HG03575 (cell line): Measurements from ENCODE around the gene RAD1.

Source experiments
- ATAC-seq: cut with Tn5 transposase; IDR thresholded peaks from one replicate; pipeline ENCODE4 v1.9.1; 2021; ENCODE audit not compliant: unreplicated experiment, insufficient number of reproducible peaks, low FRiP score; ENCODE audit errors: extremely low read depth

The RAD1 gene

GRCh38 chr5:34919077-34919476 is 3.8 kb upstream of the RAD1 start:
- ATAC-seq = no peak

- ATAC-seq = no peak
Observed at GRCh38 chr5:34918025-34918424, 2.7 kb upstream of the RAD1 start.

GRCh38 chr5:34916518-34916917 is 1.2 kb upstream of the RAD1 start:
- ATAC-seq = no peak

GRCh38 chr5:34915856-34916192 is 520 bp upstream of the RAD1 start:
- no peak for ATAC-seq

- no peak for ATAC-seq
Observed at GRCh38 chr5:34914671-34915138, 599 bp downstream of the RAD1 start.

GRCh38 chr5:34913072-34913471 is 2.2 kb downstream of the RAD1 start:
- no peak for ATAC-seq

GRCh38 chr5:34905564-34905963 is 9.7 kb downstream of the RAD1 start:
- no peak for ATAC-seq

- ATAC-seq = no peak
Observed at GRCh38 chr5:34903260-34903659, 12.0 kb downstream of the RAD1 start.

GRCh38 chr5:34900652-34901051 is 14.7 kb downstream of the RAD1 start:
- no peak for ATAC-seq

GRCh38 chr5:34899066-34899465 is 16.2 kb downstream of the RAD1 start:
- ATAC-seq = no peak

GRCh38 chr5:34898258-34898895 is 16.9 kb downstream of the RAD1 start:
- no peak for ATAC-seq

GRCh38 chr5:34897646-34898045 is 17.7 kb downstream of the RAD1 start:
- ATAC-seq = no peak

GRCh38 chr5:34895641-34896419 is 19.5 kb downstream of the RAD1 start:
- no peak for ATAC-seq

GRCh38 chr5:34894716-34895115 is 20.6 kb downstream of the RAD1 start:
- ATAC-seq = no peak

GRCh38 chr5:34892414-34892813 is 22.9 kb downstream of the RAD1 start:
- no peak for ATAC-seq

- ATAC-seq = no peak
Observed at GRCh38 chr5:34891981-34892380, 23.3 kb downstream of the RAD1 start.

- ATAC-seq = no peak
Observed at GRCh38 chr5:34889394-34889793, 25.9 kb downstream of the RAD1 start.

GRCh38 chr5:34886392-34887119 is 28.7 kb downstream of the RAD1 start:
- ATAC-seq = no peak

GRCh38 chr5:34881246-34881645 is 34.1 kb downstream of the RAD1 start:
- no peak for ATAC-seq

- ATAC-seq = no peak
Observed at GRCh38 chr5:34876275-34876674, 39.0 kb downstream of the RAD1 start.
